SK-N-SH treated with all-trans-retinoic acid at 6 μM for 48 hours (cell line): ENCODE data around the gene MYH7B.

Experiments
- ATAC-seq: fragments of 200-7000 bp; cut with Tn5 transposase; 3 replicates; pipeline ENCODE4 v1.9.1; 2020; ENCODE audit warnings: mild to moderate bottlenecking, moderate library complexity
- ARNTL ChIP-seq: fragments of 450-650 bp; formaldehyde crosslinking; IDR thresholded peaks from 2 replicates; pipeline ENCODE4 v1.5.0; 2020; ENCODE audit warnings: low read depth, mild to moderate bottlenecking, moderate library complexity, borderline replicate concordance
- BACH2 ChIP-seq: fragments of 250-450 bp; sonication (Bioruptor Pico); IDR thresholded peaks from 2 replicates; pipeline ENCODE4 v1.9.0; 2021; ENCODE audit warnings: mild to moderate bottlenecking, borderline replicate concordance
- CSDC2 ChIP-seq: fragments of 250-450 bp; sonication (Bioruptor Pico); IDR thresholded peaks from 2 replicates; pipeline ENCODE4 v1.5.0; 2020; ENCODE audit warnings: mild to moderate bottlenecking, moderate library complexity
- CSRNP3 ChIP-seq: fragments of 250-450 bp; sonication (Bioruptor Pico); IDR thresholded peaks from 2 replicates; pipeline ENCODE4 v1.5.1; 2021; ENCODE audit warnings: mild to moderate bottlenecking, moderate library complexity
- ESRRG ChIP-seq: fragments of 250-450 bp; sonication (Bioruptor Pico); IDR thresholded peaks from 2 replicates; pipeline ENCODE4 v1.6.1; 2021; ENCODE audit warnings: mild to moderate bottlenecking
- ISL1 ChIP-seq: fragments of 250-450 bp; sonication (Bioruptor Pico); IDR thresholded peaks from 2 replicates; pipeline ENCODE4 v2.1.2; 2022; ENCODE audit warnings: mild to moderate bottlenecking, moderate library complexity
- OSR1 ChIP-seq: fragments of 250-450 bp; sonication (Bioruptor Pico); IDR thresholded peaks from 2 replicates; pipeline ENCODE4 v1.8.0; 2022; ENCODE audit warnings: moderate library complexity, mild to moderate bottlenecking, inconsistent platforms
- PATZ1 ChIP-seq: fragments of 250-450 bp; sonication (Bioruptor Pico); IDR thresholded peaks from 2 replicates; pipeline ENCODE4 v1.8.0; 2020; ENCODE audit warnings: mild to moderate bottlenecking, moderate library complexity, borderline replicate concordance
- PPARA ChIP-seq: fragments of 250-450 bp; sonication (Bioruptor Pico); IDR thresholded peaks from 2 replicates; pipeline ENCODE4 v1.5.0; 2020; ENCODE audit warnings: mild to moderate bottlenecking, borderline replicate concordance
- RARB ChIP-seq: fragments of 250-450 bp; sonication (Bioruptor Pico); IDR thresholded peaks from 2 replicates; pipeline ENCODE4 v1.8.0; 2021; ENCODE audit warnings: mild to moderate bottlenecking, moderate library complexity
- SNAI2 ChIP-seq: fragments of 250-450 bp; sonication (Bioruptor Pico); IDR thresholded peaks from 2 replicates; pipeline ENCODE4 v1.5.0; 2020; ENCODE audit warnings: mild to moderate bottlenecking, moderate library complexity
- TCF4 ChIP-seq: fragments of 250-450 bp; sonication (Bioruptor Pico); IDR thresholded peaks from 2 replicates; pipeline ENCODE4 v1.8.0; 2021; ENCODE audit warnings: mild to moderate bottlenecking, moderate library complexity, borderline replicate concordance
- TSHZ2 ChIP-seq: fragments of 250-450 bp; sonication (Bioruptor Pico); IDR thresholded peaks from 2 replicates; pipeline ENCODE4 v1.5.0; 2020; ENCODE audit warnings: mild to moderate bottlenecking, moderate library complexity
- ZFP3 ChIP-seq: fragments of 250-450 bp; sonication (Bioruptor Pico); IDR thresholded peaks from 2 replicates; pipeline ENCODE4 v1.5.0; 2020; ENCODE audit warnings: mild to moderate bottlenecking, moderate library complexity
- ZFP30 ChIP-seq: fragments of 450-650 bp; formaldehyde crosslinking; IDR thresholded peaks from 2 replicates; pipeline ENCODE4 v1.5.0; 2022; ENCODE audit warnings: mild to moderate bottlenecking, moderate library complexity
- ZNF70 ChIP-seq: fragments of 450-650 bp; formaldehyde crosslinking; IDR thresholded peaks from 2 replicates; pipeline ENCODE4 v1.5.0; 2020; ENCODE audit warnings: mild to moderate bottlenecking, moderate library complexity
- ZNF8 ChIP-seq: fragments of 450-650 bp; formaldehyde crosslinking; IDR thresholded peaks from 2 replicates; pipeline ENCODE4 v1.5.0; 2020; ENCODE audit warnings: mild to moderate bottlenecking, moderate library complexity

Gene MYH7B

GRCh38 chr20:34968042-34968775, 12.5 kb downstream of the MYH7B start:
- no peak for ATAC-seq
- TF ChIP-seq TSHZ2 (CRISPR knock-in tag) = no peak
- TF ChIP-seq TCF4 (CRISPR knock-in tag) = no peak
- TF ChIP-seq BACH2 (CRISPR knock-in tag) = no peak
- TF ChIP-seq ESRRG (CRISPR knock-in tag) = no peak

GRCh38 chr20:34970193-34970840, 14.6 kb downstream of the MYH7B start:
- ATAC-seq = no peak
- TF ChIP-seq ZFP30 (CRISPR knock-in tag) (no peak), CSRNP3 (CRISPR knock-in tag) (no peak), TSHZ2 (CRISPR knock-in tag) (no peak), CSDC2 (CRISPR knock-in tag) (no peak), ZFP3 (CRISPR knock-in tag) (no peak), ZNF70 (CRISPR knock-in tag) (no peak), BACH2 (CRISPR knock-in tag) (no peak), OSR1 (CRISPR knock-in tag) (no peak), ARNTL (CRISPR knock-in tag) (no peak), RARB (no peak)

GRCh38 chr20:34970846-34971560, 15.3 kb downstream of the MYH7B start:
- ATAC-seq = no peak
- no peak for TF ChIP-seq CSRNP3 (CRISPR knock-in tag)
- no peak for TF ChIP-seq TSHZ2 (CRISPR knock-in tag)
- TF ChIP-seq CSDC2 (CRISPR knock-in tag) = no peak
- TF ChIP-seq ESRRG (CRISPR knock-in tag) = no peak
- TF ChIP-seq ZNF8 (CRISPR knock-in tag) = no peak
- no peak for TF ChIP-seq ZFP3 (CRISPR knock-in tag)
- TF ChIP-seq RARB = no peak
- no peak for TF ChIP-seq OSR1 (CRISPR knock-in tag)
- TF ChIP-seq TCF4 (CRISPR knock-in tag) = no peak
- no peak for TF ChIP-seq BACH2 (CRISPR knock-in tag)
- no peak for TF ChIP-seq PPARA (CRISPR knock-in tag)
- no peak for TF ChIP-seq PATZ1
- TF ChIP-seq ARNTL (CRISPR knock-in tag) = no peak
- no peak for TF ChIP-seq ISL1
- no peak for TF ChIP-seq SNAI2
